Measurements from ENCODE around the gene RAD18.

Gene RAD18

GRCh38 chr3:8984081-8984480 lies 20.8 kb upstream of the RAD18 start:
- Histone ChIP-seq H2BK15ac (ENCODE audit: low read length) (no peak overlapping the region), H2BK5ac (ENCODE audit: low read length) (no peak overlapping the region), H2BK120ac (ENCODE audit: low read depth, low read length) (no peak overlapping the region), H2BK12ac (ENCODE audit: low read length) (no peak overlapping the region), H4K8ac (ENCODE audit: low read depth, low read length) (no peak overlapping the region), H3K79me1 (ENCODE audit: low read depth, low read length) (no peaks in the 10 kb centered on the region), H3K36me3 (replicated peaks in 1 of 2; ENCODE audit: control insufficient read depth in 2 of 2, insufficient read depth in 2 of 2, low read length in 2 of 2) (peaks cover 0 to 26% of the 10 kb centered on the region in 2 donors), H3K4ac (ENCODE audit: low read length) (no peak overlapping the region), H4K91ac (ENCODE audit: low read depth, low read length, poor library complexity) (no peak overlapping the region), H2AFZ (ENCODE audit: low read length) (no peak overlapping the region), H3K4me2 (ENCODE audit: insufficient read depth, low read length, poor library complexity, severe bottlenecking) (no peak overlapping the region), H3K9ac (ENCODE audit: low read depth, low read length, poor library complexity) (no peak overlapping the region), H3K4me1 (ENCODE audit: control insufficient read depth in 2 of 2, insufficient read depth in 1 of 2, low read depth in 1 of 2, low read length in 2 of 2) (peaks cover 10% of the 10 kb centered on the region in 2 donors), H3K18ac (ENCODE audit: low read length) (no peak overlapping the region), H3K23ac (ENCODE audit: low read depth, low read length, poor library complexity) (no peak overlapping the region), H3K14ac (ENCODE audit: low read length) (no peak overlapping the region), H3K4me3 (ENCODE audit: low read length in 2 of 2) (no peak overlapping the region), H3K27ac (replicated peaks; ENCODE audit: low read length) (no peak overlapping the region), H2AK5ac (ENCODE audit: low read depth, low read length) (no peak overlapping the region), H3K27me3 (ENCODE audit: control insufficient read depth in 3 of 3, insufficient read depth in 3 of 3, low read depth in 1 of 3, low read length in 3 of 3) (no peaks in the 10 kb centered on the region), H3K9me3 (replicated peaks in 1 of 2; ENCODE audit: control insufficient read depth in 2 of 2, insufficient read depth in 1 of 2, low read depth in 1 of 2, low read length in 2 of 2) (peaks cover 2 to 6% of the 10 kb centered on the region in 2 donors)
- no peak for DNase-seq (ENCODE audit: low spot score)
- WGBS, 2 donors (ENCODE audit: extremely low coverage in 2 of 2, insufficient read length in 2 of 2, insufficient replicate concordance in 1 of 2) = no CpG with 5 or more reads among the region's 6 CpGs

GRCh38 chr3:8983591-8983990 lies 20.3 kb upstream of the RAD18 start:
- peaks cover 2 to 6% of the 10 kb centered on the region in 2 donors for H3K9me3 ChIP-seq (replicated peaks in 1 of 2; ENCODE audit: control insufficient read depth in 2 of 2, insufficient read depth in 1 of 2, low read depth in 1 of 2, low read length in 2 of 2)
- WGBS, 2 donors (ENCODE audit: extremely low coverage in 2 of 2, insufficient read length in 2 of 2, insufficient replicate concordance in 1 of 2) = no CpG with 5 or more reads among the region's 5 CpGs
- DNase-seq (ENCODE audit: low spot score) = no peak

DNA sequence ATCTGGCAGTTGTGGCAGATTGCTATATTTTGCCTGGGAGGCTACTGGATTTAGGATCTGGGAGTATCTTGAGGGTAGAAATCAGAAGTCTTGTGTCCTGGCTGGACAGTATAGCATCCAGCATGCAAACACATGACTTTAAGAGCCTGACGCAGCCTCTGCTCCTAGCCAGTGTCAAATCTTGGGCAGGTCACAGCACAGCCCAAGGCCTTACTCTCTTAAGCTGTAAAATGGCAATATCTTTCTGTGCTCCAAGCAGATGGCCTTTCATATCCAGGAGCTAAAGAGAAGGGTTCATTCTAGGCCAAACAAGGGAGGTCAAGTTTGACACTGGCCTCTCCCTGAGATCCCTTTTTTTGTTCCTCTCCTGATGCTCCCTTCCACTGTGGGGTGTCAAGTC lies 19.8 kb upstream of the RAD18 start:
- peaks cover 2 to 6% of the 10 kb centered on the region in 2 donors for H3K9me3 ChIP-seq (replicated peaks in 1 of 2; ENCODE audit: control insufficient read depth in 2 of 2, insufficient read depth in 1 of 2, low read depth in 1 of 2, low read length in 2 of 2)

More at GRCh38 chr3:8983591-8983990, 20.3 kb upstream of the RAD18 start:
- no peak overlapping the region for H3K4me3 ChIP-seq (ENCODE audit: low read length in 2 of 2)
- no peak overlapping the region for H2AK5ac ChIP-seq (ENCODE audit: low read depth, low read length)
- no peak overlapping the region for H3K4me2 ChIP-seq (ENCODE audit: insufficient read depth, low read length, poor library complexity, severe bottlenecking)
- no peak overlapping the region for H2AFZ ChIP-seq (ENCODE audit: low read length)
- no peak overlapping the region for H3K23ac ChIP-seq (ENCODE audit: low read depth, low read length, poor library complexity)
- no peak overlapping the region for H2BK15ac ChIP-seq (ENCODE audit: low read length)
- no peak overlapping the region for H3K9ac ChIP-seq (ENCODE audit: low read depth, low read length, poor library complexity)
- H4K8ac ChIP-seq (ENCODE audit: low read depth, low read length) = no peak overlapping the region
- no peak overlapping the region for H3K18ac ChIP-seq (ENCODE audit: low read length)
- H2BK12ac ChIP-seq (ENCODE audit: low read length) = no peak overlapping the region
- no peak overlapping the region for H2BK120ac ChIP-seq (ENCODE audit: low read depth, low read length)
- H3K4me1 ChIP-seq (ENCODE audit: control insufficient read depth in 2 of 2, insufficient read depth in 1 of 2, low read depth in 1 of 2, low read length in 2 of 2) = peaks cover 8 to 10% of the 10 kb centered on the region in 2 donors
- H3K36me3 ChIP-seq (replicated peaks in 1 of 2; ENCODE audit: control insufficient read depth in 2 of 2, insufficient read depth in 2 of 2, low read length in 2 of 2) = peaks cover 0 to 26% of the 10 kb centered on the region in 2 donors
- H4K91ac ChIP-seq (ENCODE audit: low read depth, low read length, poor library complexity) = no peak overlapping the region
- H3K27ac ChIP-seq (replicated peaks; ENCODE audit: low read length) = no peak overlapping the region
- H3K27me3 ChIP-seq (ENCODE audit: control insufficient read depth in 3 of 3, insufficient read depth in 3 of 3, low read depth in 1 of 3, low read length in 3 of 3) = no peaks in the 10 kb centered on the region
- no peak overlapping the region for H2BK5ac ChIP-seq (ENCODE audit: low read length)
- H3K4ac ChIP-seq (ENCODE audit: low read length) = no peak overlapping the region
- no peak overlapping the region for H3K14ac ChIP-seq (ENCODE audit: low read length)
- no peaks in the 10 kb centered on the region for H3K79me1 ChIP-seq (ENCODE audit: low read depth, low read length)

GRCh38 chr3:8982509-8982908 lies 19.2 kb upstream of the RAD18 start:
- Histone ChIP-seq H3K36me3 (replicated peaks in 1 of 2; ENCODE audit: control insufficient read depth in 2 of 2, insufficient read depth in 2 of 2, low read length in 2 of 2) (peaks cover 0 to 26% of the 10 kb centered on the region in 2 donors), H2BK12ac (ENCODE audit: low read length) (no peak overlapping the region), H3K23ac (ENCODE audit: low read depth, low read length, poor library complexity) (no peak overlapping the region), H3K4me1 (ENCODE audit: control insufficient read depth in 2 of 2, insufficient read depth in 1 of 2, low read depth in 1 of 2, low read length in 2 of 2) (peaks cover 2 to 6% of the 10 kb centered on the region in 2 donors), H3K79me1 (ENCODE audit: low read depth, low read length) (no peaks in the 10 kb centered on the region), H2AFZ (ENCODE audit: low read length) (no peak overlapping the region), H3K27ac (replicated peaks; ENCODE audit: low read length) (no peak overlapping the region), H2BK120ac (ENCODE audit: low read depth, low read length) (no peak overlapping the region), H3K4ac (ENCODE audit: low read length) (no peak overlapping the region), H2BK5ac (ENCODE audit: low read length) (no peak overlapping the region), H2AK5ac (ENCODE audit: low read depth, low read length) (no peak overlapping the region), H3K9me3 (replicated peaks in 1 of 2; ENCODE audit: control insufficient read depth in 2 of 2, insufficient read depth in 1 of 2, low read depth in 1 of 2, low read length in 2 of 2) (peaks cover 2 to 6% of the 10 kb centered on the region in 2 donors), H3K4me3 (ENCODE audit: low read length in 2 of 2) (no peak overlapping the region), H3K14ac (ENCODE audit: low read length) (no peak overlapping the region), H3K4me2 (ENCODE audit: insufficient read depth, low read length, poor library complexity, severe bottlenecking) (no peak overlapping the region), H3K9ac (ENCODE audit: low read depth, low read length, poor library complexity) (no peak overlapping the region), H2BK15ac (ENCODE audit: low read length) (no peak overlapping the region), H3K18ac (ENCODE audit: low read length) (no peak overlapping the region), H4K91ac (ENCODE audit: low read depth, low read length, poor library complexity) (no peak overlapping the region), H3K27me3 (ENCODE audit: control insufficient read depth in 3 of 3, insufficient read depth in 3 of 3, low read depth in 1 of 3, low read length in 3 of 3) (no peaks in the 10 kb centered on the region), H4K8ac (ENCODE audit: low read depth, low read length) (no peak overlapping the region)
- WGBS, 2 donors (ENCODE audit: extremely low coverage in 2 of 2, insufficient read length in 2 of 2, insufficient replicate concordance in 1 of 2) = no CpG with 5 or more reads among the region's 5 CpGs
- no peak for DNase-seq (ENCODE audit: low spot score)

More for the DNA sequence above, 19.8 kb upstream of the RAD18 start:
- no CpG with 5 or more reads among the region's 1 CpG for WGBS, 2 donors (ENCODE audit: extremely low coverage in 2 of 2, insufficient read length in 2 of 2, insufficient replicate concordance in 1 of 2)
- Histone ChIP-seq H3K36me3 (replicated peaks in 1 of 2; ENCODE audit: control insufficient read depth in 2 of 2, insufficient read depth in 2 of 2, low read length in 2 of 2) (peaks cover 0 to 26% of the 10 kb centered on the region in 2 donors), H2AFZ (ENCODE audit: low read length) (no peak overlapping the region), H2BK15ac (ENCODE audit: low read length) (no peak overlapping the region), H2BK5ac (ENCODE audit: low read length) (no peak overlapping the region), H3K4me3 (ENCODE audit: low read length in 2 of 2) (no peak overlapping the region), H2BK120ac (ENCODE audit: low read depth, low read length) (no peak overlapping the region), H3K18ac (ENCODE audit: low read length) (no peak overlapping the region), H3K27ac (replicated peaks; ENCODE audit: low read length) (no peak overlapping the region), H3K79me1 (ENCODE audit: low read depth, low read length) (no peaks in the 10 kb centered on the region), H3K23ac (ENCODE audit: low read depth, low read length, poor library complexity) (no peak overlapping the region), H4K91ac (ENCODE audit: low read depth, low read length, poor library complexity) (no peak overlapping the region), H2AK5ac (ENCODE audit: low read depth, low read length) (no peak overlapping the region), H4K8ac (ENCODE audit: low read depth, low read length) (no peak overlapping the region), H3K9ac (ENCODE audit: low read depth, low read length, poor library complexity) (no peak overlapping the region), H3K4me1 (ENCODE audit: control insufficient read depth in 2 of 2, insufficient read depth in 1 of 2, low read depth in 1 of 2, low read length in 2 of 2) (peaks cover 2 to 6% of the 10 kb centered on the region in 2 donors), H3K27me3 (ENCODE audit: control insufficient read depth in 3 of 3, insufficient read depth in 3 of 3, low read depth in 1 of 3, low read length in 3 of 3) (no peaks in the 10 kb centered on the region), H3K4me2 (ENCODE audit: insufficient read depth, low read length, poor library complexity, severe bottlenecking) (no peak overlapping the region), H3K14ac (ENCODE audit: low read length) (no peak overlapping the region), H3K4ac (ENCODE audit: low read length) (no peak overlapping the region), H2BK12ac (ENCODE audit: low read length) (no peak overlapping the region)
- DNase-seq (ENCODE audit: low spot score) = no peak

All from neuronal stem cell (in vitro differentiated cells).